GM21423 (cell line): ENCODE results near the gene MTA1.

ENCODE experiments used
- ATAC-seq: cut with Tn5 transposase; IDR thresholded peaks from one replicate; pipeline ENCODE4 v1.9.1; 2021; ENCODE audit warnings: mild to moderate bottlenecking, moderate library complexity; ENCODE audit not compliant: unreplicated experiment

Gene MTA1

GRCh38 chr14:105422695-105423487 is 3.3 kb downstream of the MTA1 start:
- ATAC-seq: no peak

- no peak for ATAC-seq
Observed at GRCh38 chr14:105423488-105424195, 4.0 kb downstream of the MTA1 start.

DNA sequence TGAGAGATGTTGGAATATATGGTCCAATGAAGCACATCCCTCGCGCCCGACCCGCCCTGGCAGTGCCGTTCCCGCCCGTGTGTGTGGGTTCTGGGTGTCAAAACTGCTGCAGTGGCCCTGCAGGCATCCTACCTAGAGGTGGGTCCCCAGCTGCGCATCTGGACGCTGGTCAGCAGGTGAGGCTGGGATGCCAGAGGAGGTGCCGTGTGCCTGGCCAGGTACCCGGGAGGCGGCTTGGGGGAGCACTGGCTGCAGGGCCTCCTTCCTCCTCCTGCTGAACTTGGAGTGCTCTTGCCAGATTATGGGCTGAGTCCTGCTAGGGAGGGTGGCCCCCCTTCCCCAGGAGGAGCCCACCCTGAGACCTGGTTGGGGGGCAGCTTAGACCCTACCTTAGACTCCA is 5.2 kb downstream of the MTA1 start:
- ATAC-seq: no peak

DNA sequence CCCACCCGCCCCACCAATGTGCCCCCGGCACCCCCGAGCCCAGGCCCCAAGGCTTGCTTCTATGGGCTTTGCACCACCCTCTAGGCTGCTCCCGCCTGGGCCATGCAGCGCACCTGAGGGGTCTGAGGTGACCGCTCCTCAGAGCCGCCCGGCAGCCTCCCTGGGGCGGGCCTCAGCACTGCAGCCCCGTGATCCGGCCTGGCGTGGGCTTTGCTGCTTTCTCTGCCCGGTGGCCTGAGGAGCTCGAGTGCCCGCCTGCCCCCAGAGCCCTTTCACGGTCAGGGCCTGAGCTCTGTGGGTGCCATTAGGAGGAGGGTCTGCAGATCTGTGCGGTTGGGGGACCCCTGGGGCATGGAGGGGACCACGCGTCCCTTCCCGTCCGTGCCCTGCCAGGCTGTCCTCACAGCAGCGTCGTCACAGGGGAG is 6.2 kb downstream of the MTA1 start:
- no peak for ATAC-seq

DNA sequence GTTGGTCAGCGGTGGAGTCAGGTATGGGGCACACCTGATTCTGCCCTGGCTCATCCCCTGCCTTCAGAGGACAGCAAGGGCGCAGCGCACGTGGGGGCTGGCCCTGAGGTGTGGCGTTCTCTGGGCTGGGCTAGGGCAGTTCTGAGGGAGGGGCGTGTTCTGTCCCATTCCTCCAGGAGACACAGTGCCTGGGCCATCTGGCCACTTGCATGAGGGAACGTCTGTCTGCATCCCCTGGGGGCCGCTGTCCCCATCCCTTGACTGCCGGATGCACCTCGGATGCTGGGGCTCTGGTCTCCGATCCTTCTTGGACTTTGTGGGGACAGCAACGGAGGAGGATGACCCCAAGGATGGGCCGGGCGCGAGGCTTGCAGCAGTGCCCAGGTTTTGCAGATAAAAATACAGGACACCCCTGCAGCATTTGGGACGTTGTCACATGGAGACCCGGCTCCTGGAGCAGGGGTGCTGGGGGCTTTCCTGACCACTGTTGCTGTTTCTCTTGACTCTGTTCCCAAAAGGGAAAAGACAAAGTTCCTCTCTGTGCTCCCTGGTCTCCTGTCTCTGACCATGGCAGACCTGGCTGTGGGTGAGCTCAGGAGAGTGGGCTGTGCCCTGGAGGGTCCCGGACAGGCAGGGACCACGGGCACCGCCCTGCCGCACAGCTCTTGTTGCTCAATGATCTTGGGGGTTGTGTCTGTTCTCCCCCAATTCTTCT is 6.9 kb downstream of the MTA1 start:
- ATAC-seq: no peak

DNA sequence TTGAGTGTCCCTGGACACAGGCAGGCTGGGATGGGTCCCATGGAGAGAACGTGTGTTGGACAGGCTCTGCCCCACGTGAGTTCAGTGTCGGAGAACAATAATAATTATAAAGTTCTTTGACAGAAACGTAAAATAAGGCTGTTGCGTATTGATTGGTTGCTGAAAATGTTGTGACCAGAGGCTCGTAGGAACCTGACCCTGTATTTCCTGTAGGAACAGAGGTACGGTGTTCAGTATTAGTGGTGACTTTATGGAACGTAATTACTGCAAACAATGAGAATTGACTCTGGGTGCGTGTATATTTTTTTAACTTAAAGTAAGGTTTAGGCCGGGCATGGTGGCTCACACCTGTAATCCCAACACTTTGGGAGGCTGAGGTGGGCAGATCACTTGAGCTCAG is 7.8 kb downstream of the MTA1 start:
- ATAC-seq: no peak

GRCh38 chr14:105427936-105428485 is 8.4 kb downstream of the MTA1 start:
- ATAC-seq: no peak

GRCh38 chr14:105430042-105430441 is 10.4 kb downstream of the MTA1 start:
- no peak for ATAC-seq

- no peak for ATAC-seq
Observed at GRCh38 chr14:105430565-105430964, 10.9 kb downstream of the MTA1 start.

DNA sequence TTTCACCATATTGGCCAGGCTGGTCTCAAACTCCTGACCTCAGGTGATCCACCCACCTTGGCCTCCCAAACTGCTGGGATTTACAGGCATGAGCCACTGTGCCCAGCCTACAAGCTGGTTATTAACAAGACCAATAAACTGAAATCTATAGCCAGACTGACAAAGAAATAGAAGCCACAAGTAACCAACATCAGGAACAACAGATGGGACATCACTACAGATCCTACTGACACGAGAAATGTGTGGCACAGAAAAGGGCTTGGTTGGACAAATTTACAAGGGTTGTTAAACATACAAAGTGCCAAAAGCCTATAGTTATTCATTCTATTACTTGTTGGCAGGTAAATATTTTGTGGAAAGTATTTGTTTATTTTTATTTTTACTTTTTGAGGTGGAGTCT is 11.6 kb downstream of the MTA1 start:
- no peak for ATAC-seq

DNA sequence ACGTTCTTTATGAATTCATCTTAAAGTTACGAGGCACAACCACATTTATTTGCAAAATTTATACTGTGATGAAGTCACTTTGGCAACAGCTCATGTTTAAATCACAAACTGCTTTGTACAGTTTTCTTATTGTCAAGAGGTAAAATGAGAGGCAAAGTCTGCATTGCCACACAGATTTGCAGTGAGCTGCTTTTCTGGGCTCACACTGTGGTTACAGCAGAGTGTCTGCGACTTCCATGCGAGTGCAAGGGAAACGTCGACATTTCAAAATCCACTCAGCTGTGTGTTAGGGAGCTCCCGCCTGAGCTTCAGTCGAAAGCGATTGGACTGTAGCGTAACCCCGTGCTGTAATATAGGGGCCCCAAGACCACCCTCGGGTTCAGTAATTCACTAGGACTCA is 13.0 kb downstream of the MTA1 start:
- no peak for ATAC-seq

DNA sequence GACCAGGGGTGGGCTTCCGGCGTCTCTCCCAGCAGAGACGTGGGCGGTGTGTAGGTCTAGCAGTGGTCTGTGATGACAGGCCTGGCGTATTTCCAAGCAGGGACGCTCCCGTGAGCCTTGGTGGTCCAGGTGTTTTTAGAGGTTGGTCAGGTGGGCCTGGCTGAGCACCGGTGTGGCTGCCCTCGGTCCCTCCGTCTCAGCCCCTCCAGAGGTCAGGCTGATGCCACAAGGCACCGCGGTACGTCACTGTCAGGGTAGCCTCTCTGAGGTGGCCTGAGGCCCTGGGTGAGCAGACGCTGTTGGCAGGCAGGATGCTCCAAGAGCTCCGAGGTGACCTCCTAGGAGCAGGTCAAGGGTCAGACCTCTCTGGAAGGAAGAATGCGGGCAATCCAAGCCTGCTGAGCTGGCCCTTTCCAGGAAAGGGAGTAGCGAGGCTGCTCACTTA is 13.6 kb downstream of the MTA1 start:
- no peak for ATAC-seq

GRCh38 chr14:105436402-105436801 is 16.8 kb downstream of the MTA1 start:
- no peak for ATAC-seq

- no peak for ATAC-seq
Observed at GRCh38 chr14:105436891-105437722, 17.5 kb downstream of the MTA1 start.

GRCh38 chr14:105437723-105438500 is 18.3 kb downstream of the MTA1 start:
- no peak for ATAC-seq

- ATAC-seq: no peak
Observed at GRCh38 chr14:105439179-105439578, 19.6 kb downstream of the MTA1 start.

DNA sequence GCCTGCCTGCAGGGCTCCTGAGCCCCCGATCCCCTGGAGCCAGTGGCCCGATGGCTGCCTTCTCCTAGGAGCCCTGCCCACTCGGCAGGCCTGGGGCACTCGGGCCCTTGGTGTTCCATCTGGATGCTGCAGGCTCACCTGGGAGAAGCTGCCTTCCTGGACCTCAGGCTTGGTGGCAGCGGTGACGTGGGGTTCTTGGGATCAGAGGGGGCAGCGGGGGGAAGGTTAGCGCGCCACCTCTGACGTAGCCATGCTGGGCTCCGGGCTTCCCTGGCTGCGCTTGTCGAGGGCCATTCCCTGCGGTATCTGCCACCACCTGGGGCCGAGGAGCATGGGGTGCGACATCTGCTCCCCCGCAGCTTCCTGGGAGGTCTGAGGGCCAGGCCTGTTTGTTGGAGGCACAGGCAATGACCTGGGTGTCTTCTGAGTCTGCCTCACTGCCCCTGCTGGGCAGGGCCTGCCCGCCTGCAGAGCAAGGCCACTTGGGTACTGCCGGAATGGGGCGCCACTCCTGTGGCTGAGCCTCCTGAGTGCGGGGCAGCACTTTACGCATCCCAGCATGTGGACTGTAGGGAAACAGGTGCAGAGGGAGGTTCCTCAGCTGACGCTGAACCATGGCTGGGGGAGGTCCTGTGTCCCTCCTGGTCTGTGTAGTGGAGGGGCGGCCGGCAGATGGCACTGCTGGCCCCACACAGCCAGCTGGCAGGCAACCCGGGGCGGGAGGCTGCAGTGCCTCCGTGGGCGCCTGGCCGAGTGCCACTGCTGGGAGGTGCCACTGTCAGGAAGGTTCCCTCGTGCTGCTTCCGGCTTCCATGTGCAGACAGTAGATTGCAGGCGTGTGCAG is 20.3 kb downstream of the MTA1 start:
- ATAC-seq: no peak

DNA sequence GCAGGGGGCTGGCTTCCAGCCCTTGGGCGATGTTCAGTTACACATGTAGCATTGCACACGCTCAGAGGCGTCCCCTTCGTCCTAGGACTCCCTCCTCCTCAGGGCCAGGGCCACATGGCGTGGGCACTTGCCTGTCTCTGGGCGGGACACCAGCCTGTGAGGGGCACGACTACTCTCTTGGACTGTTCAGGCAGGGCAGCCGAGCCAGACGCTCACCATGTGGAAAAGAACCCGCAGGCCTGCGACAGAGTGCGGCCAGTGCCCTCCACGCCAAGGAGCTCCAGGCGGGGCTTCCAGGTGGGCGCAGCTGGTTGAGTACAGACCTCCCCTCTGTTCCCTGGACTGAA is 20.9 kb downstream of the MTA1 start:
- ATAC-seq: no peak

DNA sequence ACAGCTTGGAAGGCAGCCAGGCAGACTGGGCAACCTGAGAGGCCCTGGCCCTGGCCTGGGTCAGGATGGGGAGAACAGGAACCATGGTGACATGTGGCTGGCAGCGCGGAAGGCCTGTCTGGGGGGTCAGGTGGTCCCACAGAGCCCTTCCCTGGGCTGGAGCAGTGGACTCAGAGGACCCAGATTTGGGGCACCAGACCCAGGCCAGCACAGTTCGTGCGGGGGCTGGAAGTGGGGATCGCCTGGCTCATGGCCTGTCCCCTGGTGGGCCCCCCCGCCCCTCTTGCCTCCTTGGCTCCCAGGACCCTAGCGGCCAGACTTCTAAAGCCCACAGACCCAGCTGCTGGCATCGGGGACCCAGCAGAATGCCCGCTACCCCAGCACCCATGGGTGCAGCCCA is 21.4 kb downstream of the MTA1 start:
- ATAC-seq: no peak
